Transverse colon (tissue), 4 donors: ENCODE results near the gene RRP1.

Experiments used
- POLR2A ChIP-seq: fragments of 450-650 bp; IDR thresholded peaks from one replicate; pipeline ENCODE4 v1.6.1; 2016; ENCODE audit warnings: antibody characterized with exemption, mild to moderate bottlenecking, moderate library complexity
- POLR2AphosphoS5 ChIP-seq, 3 donors: sonication (generic); formaldehyde crosslinking; IDR thresholded peaks; one replicate each; pipeline ENCODE4 v1.6.1; 2016; ENCODE audit warnings: antibody characterized with exemption in 3 of 3
- TF ChIP-seq, protein P1 (sequence below), 5 experiments: fragments of 200-600 bp in 3 of 5; fragments of 450-650 bp in 2 of 5; sonication (generic) in 3 of 5; IDR thresholded peaks; 1 replicate in 2 of 5; 2 replicates in 3 of 5; pipeline ENCODE4 v1.5.1; 2016 to 2017; ENCODE audit warnings: antibody characterized with exemption in 5 of 5, inconsistent platforms in 3 of 5, mild to moderate bottlenecking in 2 of 5, moderate library complexity in 1 of 5

DNA sequence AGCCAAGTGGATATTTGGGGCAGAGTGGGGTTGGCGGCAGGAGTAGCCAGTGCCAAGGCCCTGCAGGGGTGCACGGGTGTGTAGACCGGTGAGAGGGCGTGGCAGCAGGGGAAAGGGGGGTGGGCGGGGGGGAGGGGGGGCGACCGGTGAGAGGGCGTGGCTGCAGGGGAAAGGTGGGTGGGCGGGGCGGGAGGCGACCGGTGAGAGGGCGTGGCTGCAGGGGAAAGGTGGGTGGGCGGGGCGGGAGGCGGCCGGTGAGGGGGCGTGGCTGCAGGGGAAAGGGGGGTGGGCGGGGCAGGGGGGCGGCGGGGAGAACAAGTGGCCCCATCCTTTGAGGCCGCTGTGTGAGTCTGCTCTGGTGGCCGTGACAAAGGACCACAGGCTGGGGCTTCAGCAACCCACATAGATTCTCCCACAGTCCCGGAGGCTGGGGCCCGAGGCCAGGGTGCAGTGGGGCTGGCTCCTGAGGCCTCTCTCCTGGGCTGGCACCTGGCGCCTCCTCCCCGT lies 25.8 kb downstream of the RRP1 start:
- TF ChIP-seq, protein P1, sequence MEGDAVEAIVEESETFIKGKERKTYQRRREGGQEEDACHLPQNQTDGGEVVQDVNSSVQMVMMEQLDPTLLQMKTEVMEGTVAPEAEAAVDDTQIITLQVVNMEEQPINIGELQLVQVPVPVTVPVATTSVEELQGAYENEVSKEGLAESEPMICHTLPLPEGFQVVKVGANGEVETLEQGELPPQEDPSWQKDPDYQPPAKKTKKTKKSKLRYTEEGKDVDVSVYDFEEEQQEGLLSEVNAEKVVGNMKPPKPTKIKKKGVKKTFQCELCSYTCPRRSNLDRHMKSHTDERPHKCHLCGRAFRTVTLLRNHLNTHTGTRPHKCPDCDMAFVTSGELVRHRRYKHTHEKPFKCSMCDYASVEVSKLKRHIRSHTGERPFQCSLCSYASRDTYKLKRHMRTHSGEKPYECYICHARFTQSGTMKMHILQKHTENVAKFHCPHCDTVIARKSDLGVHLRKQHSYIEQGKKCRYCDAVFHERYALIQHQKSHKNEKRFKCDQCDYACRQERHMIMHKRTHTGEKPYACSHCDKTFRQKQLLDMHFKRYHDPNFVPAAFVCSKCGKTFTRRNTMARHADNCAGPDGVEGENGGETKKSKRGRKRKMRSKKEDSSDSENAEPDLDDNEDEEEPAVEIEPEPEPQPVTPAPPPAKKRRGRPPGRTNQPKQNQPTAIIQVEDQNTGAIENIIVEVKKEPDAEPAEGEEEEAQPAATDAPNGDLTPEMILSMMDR (IDR thresholded peaks at IDR 0.05), result no peak
- TF ChIP-seq POLR2A, result no peak
- no peak for TF ChIP-seq POLR2AphosphoS5 (IDR thresholded peaks at IDR 0.05)
